Measurements from ENCODE around the gene EMB. TPM values are rescaled to one million over a fixed set of nuclear protein-coding genes. Genes with fewer than 3 reads are reported as not detected.
A peak's percentile ranks its signal among the peaks of the same experiment; 100 is the strongest.
"Not testable (repeated sequence)": the region's sequence is repeated elsewhere in the genome, so short reads cannot be mapped to it uniquely, and the experiment has no call there.

Gene EMB, protein sequence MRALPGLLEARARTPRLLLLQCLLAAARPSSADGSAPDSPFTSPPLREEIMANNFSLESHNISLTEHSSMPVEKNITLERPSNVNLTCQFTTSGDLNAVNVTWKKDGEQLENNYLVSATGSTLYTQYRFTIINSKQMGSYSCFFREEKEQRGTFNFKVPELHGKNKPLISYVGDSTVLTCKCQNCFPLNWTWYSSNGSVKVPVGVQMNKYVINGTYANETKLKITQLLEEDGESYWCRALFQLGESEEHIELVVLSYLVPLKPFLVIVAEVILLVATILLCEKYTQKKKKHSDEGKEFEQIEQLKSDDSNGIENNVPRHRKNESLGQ
- total RNA-seq, result 10 to 100 TPM; 49.4 to 59.9 TPM

GRCh38 chr5:50440651-50441492 is at the start of gene EMB:
Gene EMB, minus strand, starts transcription at chr5:50441288. Its CDS starts 137 bp downstream, at chr5:50441151.
- ATAC-seq, result peak; percentile 79 to 81
- Mint-ChIP-seq H3K36me3 (no peaks in the 10 kb centered on the region), H3K27ac (peak within 1 kb of the TSS; percentile 89 to 95), H3K9me3 (no peaks in the 10 kb centered on the region)
- peak; percentile 69 to 84 for DNase-seq (ENCODE audit: low spot score in 2 of 2)

DNA sequence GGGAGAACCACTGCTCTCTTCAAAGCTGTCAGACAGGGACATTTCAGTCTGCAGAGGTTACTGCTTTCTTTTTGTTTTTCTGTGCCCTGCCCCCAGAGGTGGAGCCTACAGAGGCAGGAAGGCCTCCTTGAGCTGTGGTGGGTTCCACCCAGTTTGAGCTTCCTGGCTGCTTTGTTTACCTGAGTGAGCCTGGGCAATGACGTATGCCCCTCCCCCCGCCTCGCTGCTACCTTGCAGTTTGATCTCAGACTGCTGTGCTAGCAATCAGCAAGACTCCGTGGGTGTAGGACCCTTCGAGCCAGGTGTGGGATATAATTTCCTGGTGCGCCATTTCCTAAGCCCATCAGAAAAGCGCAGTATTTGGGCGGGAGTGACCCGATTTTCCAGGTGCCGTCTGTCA is 48.4 kb upstream of the EMB start:
- not testable (repeated sequence) for ATAC-seq; H3K27ac Mint-ChIP-seq; DNase-seq (ENCODE audit: low spot score in 2 of 2)
- H3K36me3 Mint-ChIP-seq, result peaks cover 27 to 33% of the 10 kb centered on the region in 2 donors
- H3K9me3 Mint-ChIP-seq, result peaks cover 13 to 20% of the 10 kb centered on the region in 2 donors

DNA sequence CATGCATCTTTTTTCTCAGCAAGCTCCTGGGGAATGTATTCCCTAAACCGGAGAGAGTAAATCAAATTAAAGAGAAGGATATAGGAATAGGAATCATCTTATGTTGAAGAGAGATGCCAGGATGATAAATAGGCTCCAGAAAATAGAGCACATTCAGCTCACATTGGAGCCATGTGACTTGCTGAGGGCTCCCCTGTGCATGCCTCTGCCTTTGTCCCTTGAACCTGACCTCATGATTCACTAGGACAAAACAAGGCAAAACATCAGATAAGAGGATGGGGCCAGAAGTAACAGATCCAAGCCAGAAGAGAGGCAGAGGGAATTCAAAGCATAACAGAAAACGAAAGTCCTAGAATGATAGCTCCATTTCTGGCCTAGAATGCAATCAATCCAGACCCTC is 37.7 kb upstream of the EMB start:
- H3K36me3 Mint-ChIP-seq, result peaks cover 0 to 15% of the 10 kb centered on the region in 2 donors
- not testable (repeated sequence) for ATAC-seq; H3K27ac Mint-ChIP-seq; DNase-seq (ENCODE audit: low spot score in 2 of 2)
- peaks cover 4 to 13% of the 10 kb centered on the region in 2 donors for H3K9me3 Mint-ChIP-seq

- DNase-seq (ENCODE audit: low spot score in 2 of 2) (no peak), ATAC-seq (peak in 1 of 2 donors; percentile 35)
- H3K36me3 Mint-ChIP-seq, result peaks cover 4 to 18% of the 10 kb centered on the region in 2 donors
- no peak overlapping the region for H3K27ac Mint-ChIP-seq
- H3K9me3 Mint-ChIP-seq, result peaks cover 4 to 17% of the 10 kb centered on the region in 2 donors
Observed at GRCh38 chr5:50476549-50476948, 35.5 kb upstream of the EMB start.

- not testable (repeated sequence) for H3K27ac Mint-ChIP-seq; DNase-seq (ENCODE audit: low spot score in 2 of 2); ATAC-seq
- Mint-ChIP-seq H3K9me3 (peaks cover 14 to 20% of the 10 kb centered on the region in 2 donors), H3K36me3 (peaks cover 13 to 19% of the 10 kb centered on the region in 2 donors)
Observed at GRCh38 chr5:50465015-50465414, 23.9 kb upstream of the EMB start.

- Mint-ChIP-seq H3K9me3 (peaks cover 8 to 17% of the 10 kb centered on the region in 2 donors), H3K36me3 (peaks cover 8 to 13% of the 10 kb centered on the region in 2 donors), H3K27ac (no peak overlapping the region)
- ATAC-seq (no peak), DNase-seq (ENCODE audit: low spot score in 2 of 2) (no peak)
Observed at GRCh38 chr5:50463726-50464125, 22.6 kb upstream of the EMB start.

- ATAC-seq (no peak), DNase-seq (ENCODE audit: low spot score in 2 of 2) (no peak)
- H3K9me3 Mint-ChIP-seq, result peaks cover 4 to 13% of the 10 kb centered on the region in 2 donors
- no peak overlapping the region for H3K27ac Mint-ChIP-seq
- H3K36me3 Mint-ChIP-seq, result peaks cover 1 to 9% of the 10 kb centered on the region in 2 donors
Observed at GRCh38 chr5:50463047-50463446, 22.0 kb upstream of the EMB start.

DNA sequence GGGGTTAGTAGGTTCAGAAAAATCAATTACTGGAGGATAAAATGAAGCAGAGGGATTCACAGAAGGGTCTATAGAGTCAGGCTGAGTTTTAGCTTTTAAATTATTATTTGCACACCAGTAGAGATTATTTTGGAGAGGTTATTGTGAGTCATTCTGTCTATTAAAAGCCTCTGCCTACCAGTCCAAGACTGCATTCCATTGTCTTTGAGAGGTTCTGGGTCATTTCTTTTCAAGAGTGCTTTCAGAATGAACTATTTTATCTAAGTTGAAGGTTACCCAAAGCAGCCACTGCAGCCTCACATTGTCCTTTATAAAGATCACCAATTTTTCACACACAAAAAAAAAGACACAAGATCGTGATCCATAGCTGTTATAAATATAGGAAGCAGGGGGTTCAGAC is 21.5 kb upstream of the EMB start:
- not testable (repeated sequence) for DNase-seq (ENCODE audit: low spot score in 2 of 2); ATAC-seq; H3K27ac Mint-ChIP-seq
- H3K36me3 Mint-ChIP-seq, result peaks cover 3 to 13% of the 10 kb centered on the region in 2 donors
- H3K9me3 Mint-ChIP-seq, result peaks cover 6 to 13% of the 10 kb centered on the region in 2 donors

GRCh38 chr5:50458372-50458771 is 17.3 kb upstream of the EMB start:
- peaks cover 10 to 11% of the 10 kb centered on the region in 2 donors for H3K9me3 Mint-ChIP-seq
- peaks cover 24 to 42% of the 10 kb centered on the region in 2 donors for H3K36me3 Mint-ChIP-seq
- DNase-seq (ENCODE audit: low spot score in 2 of 2); H3K27ac Mint-ChIP-seq; ATAC-seq: not testable (repeated sequence)

GRCh38 chr5:50449241-50449640 is 8.2 kb upstream of the EMB start:
- peaks cover 26% of the 10 kb centered on the region in 2 donors for H3K36me3 Mint-ChIP-seq
- not testable (repeated sequence) for H3K27ac Mint-ChIP-seq; ATAC-seq; DNase-seq (ENCODE audit: low spot score in 2 of 2)
- peaks cover 0 to 27% of the 10 kb centered on the region in 2 donors for H3K9me3 Mint-ChIP-seq

DNA sequence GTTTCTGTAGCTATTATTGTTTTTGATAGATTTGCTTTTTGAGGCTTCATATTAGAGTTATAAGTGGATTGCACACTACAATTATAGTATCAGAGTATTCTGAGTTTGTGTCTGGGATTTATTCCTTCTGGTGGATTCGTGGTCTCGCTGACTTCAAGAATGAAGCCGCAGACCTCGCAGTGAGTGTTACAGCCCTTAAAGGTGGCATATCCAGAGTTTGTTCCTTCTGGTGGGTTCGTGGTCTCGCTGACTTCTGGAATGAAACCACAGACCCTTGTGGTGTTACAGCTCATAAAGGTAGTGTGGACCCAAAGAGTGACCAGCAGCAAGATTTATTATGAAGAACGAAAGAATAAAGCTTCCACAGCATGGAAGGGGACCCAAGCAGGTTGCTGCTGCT is 6.9 kb upstream of the EMB start:
- H3K9me3 Mint-ChIP-seq, result peaks cover 0 to 22% of the 10 kb centered on the region in 2 donors
- ATAC-seq (no peak), DNase-seq (ENCODE audit: low spot score in 2 of 2) (no peak)
- H3K36me3 Mint-ChIP-seq, result peaks cover 15 to 16% of the 10 kb centered on the region in 2 donors
- H3K27ac Mint-ChIP-seq, result no peak overlapping the region

DNA sequence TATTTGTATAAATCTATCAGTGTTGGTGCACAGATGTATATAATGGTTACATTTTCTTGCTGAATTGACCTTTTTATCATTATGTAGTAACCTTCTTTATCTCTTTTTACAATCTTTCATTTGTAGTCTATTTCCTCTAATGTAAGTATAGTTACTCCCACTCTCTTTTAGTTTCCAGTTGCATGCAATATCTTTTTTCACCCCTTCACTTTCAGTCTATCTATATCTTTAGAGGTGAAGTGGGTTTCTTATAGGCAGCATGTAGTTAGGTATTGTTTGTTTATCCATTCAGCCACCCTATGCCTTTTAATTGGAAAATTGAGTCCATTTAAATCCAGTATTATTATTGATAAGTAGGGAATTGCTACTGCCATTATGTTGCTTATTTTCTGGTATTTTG is 6.1 kb upstream of the EMB start:
- no peak for DNase-seq (ENCODE audit: low spot score in 2 of 2)
- no peak for ATAC-seq
- H3K27ac Mint-ChIP-seq, result no peak overlapping the region
- peaks cover 0 to 22% of the 10 kb centered on the region in 2 donors for H3K9me3 Mint-ChIP-seq
- peaks cover 15 to 16% of the 10 kb centered on the region in 2 donors for H3K36me3 Mint-ChIP-seq

DNA sequence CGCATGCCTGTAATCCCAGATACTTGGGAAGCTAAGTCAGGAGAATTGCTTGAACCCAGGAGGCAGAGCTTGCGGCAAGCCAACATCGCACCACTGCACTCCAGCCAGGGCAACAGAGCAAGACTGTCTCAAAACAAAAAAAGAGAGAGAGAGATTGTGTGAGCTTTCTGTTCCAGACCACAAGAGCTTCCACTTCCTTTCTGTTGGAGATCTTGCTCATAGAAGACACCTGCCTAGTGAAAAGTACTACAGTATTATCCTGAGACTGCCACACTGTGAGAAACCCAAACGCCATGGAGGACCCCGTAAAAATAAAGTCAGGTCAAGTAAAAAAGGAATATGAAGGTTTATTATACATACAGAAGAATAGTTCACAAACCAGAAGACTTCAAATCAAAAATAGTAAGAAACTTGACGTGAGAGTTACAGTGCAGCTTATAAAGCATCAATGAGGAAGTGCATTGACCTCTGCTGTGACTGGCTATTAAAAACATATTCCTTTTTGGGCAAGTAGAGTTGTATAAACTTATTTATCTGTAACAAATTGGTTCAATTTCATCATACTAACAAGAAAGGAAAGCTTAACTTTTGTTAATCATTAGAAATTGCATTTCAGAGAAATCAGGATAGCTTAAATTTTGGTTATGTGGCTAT is 4.3 kb upstream of the EMB start:
- H3K9me3 Mint-ChIP-seq, result peaks cover 0 to 14% of the 10 kb centered on the region in 2 donors
- ATAC-seq (peak; percentile 39 to 49), DNase-seq (ENCODE audit: low spot score in 2 of 2) (no peak)
- peaks cover 0 to 16% of the 10 kb centered on the region in 2 donors for H3K36me3 Mint-ChIP-seq
- peak overlapping the region; percentile 12 to 66 for H3K27ac Mint-ChIP-seq

DNA sequence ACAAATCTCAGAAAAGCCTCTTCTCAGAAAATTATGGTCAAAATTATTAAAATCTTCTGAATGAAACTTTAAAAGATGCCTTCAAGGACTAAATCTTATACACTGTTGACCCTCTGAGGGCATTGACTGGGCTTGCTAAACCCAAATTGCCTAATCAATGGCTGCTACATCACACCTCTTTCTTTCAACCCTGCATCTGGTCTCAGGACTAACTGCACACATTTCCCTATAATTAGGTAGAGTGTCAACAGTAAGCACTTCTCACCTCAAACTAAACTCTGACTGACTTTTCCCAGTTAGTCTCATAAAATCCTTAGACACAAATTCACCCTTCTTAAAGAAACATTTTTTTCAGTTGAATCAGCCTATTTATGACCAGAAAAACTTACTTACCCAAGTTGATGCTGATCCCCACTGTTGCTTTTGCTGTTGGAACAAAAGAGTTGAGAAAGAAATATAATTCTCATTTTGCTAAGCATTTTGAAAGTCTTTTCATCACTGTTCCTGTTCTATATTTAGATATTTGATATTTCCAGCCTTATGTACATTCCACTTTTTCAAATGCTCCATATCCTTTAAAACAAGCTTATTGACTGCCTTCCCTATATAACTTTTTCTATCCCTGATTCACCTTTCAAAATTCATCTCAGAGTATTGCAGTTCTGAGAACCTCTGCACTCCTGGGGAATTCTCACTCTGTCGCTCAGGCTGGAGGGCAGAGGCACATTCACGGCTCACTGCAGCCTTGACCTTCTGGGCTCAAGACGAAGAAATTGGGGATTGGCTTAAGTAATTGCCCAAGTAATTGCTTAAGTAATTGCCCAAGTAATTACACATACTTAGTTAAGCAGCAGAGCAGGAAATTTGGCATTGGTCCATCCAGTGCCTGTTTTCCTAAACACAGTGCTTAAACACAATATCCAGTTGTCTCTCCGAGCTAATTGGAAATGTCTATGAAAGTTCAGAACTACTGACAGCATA is 1.8 kb upstream of the EMB start:
- ATAC-seq; H3K36me3 Mint-ChIP-seq; DNase-seq (ENCODE audit: low spot score in 2 of 2); H3K9me3 Mint-ChIP-seq; H3K27ac Mint-ChIP-seq: not testable (repeated sequence)

GRCh38 chr5:50441493-50441955 is 436 bp upstream of the EMB start:
- peak overlapping the region; percentile 89 to 95 for H3K27ac Mint-ChIP-seq
- ATAC-seq, result peak; percentile 1 to 12

More at GRCh38 chr5:50441493-50441955, 436 bp upstream of the EMB start:
- Mint-ChIP-seq H3K36me3 (peaks cover 0 to 2% of the 10 kb centered on the region in 2 donors), H3K9me3 (peaks cover 0 to 4% of the 10 kb centered on the region in 2 donors)
- no peak for DNase-seq (ENCODE audit: low spot score in 2 of 2)
